Keratinocyte (primary cell): Measurements from ENCODE around the gene DAB1.

Source experiments
- CTCF ChIP-seq, 3 experiments: IDR thresholded peaks in 1 of 3; conservative IDR thresholded peaks in 1 of 3; optimal IDR thresholded peaks in 1 of 3; 2 replicates in 2 of 3; 3 replicates in 1 of 3; pipeline versions ENCODE3 to v1.5.1; 2011; ENCODE audit warnings: low read length in 3 of 3, mild to moderate bottlenecking in 3 of 3, moderate library complexity in 2 of 3, control low read depth in 1 of 3, inconsistent platforms in 1 of 3; ENCODE audit not compliant: insufficient read depth in 2 of 3; ENCODE audit errors: extremely low read depth in 1 of 3
- EZH2 ChIP-seq: IDR thresholded peaks from one replicate; pipeline ENCODE4 v1.6.1; 2012; ENCODE audit warnings: inconsistent platforms, mild to moderate bottlenecking, low read length, moderate library complexity

DNA sequence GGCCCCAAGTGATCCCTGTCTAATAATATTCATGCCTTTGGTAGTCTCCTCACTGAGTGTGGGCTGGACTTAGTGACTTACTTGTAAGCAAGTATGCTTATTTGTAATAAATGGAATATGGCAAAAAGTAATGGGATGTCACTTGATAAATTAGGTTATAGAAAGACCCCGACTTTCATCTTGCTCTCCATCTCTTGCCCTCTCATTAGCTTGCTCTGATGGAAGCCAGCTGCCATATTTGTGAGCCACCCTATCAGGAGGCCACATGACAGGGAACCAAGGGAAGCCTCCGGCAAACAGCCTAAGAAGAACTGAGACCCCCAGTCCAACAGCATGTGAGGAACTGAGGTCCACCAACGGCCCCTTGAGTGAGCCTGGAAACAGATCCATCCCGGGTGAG lies 107.0 kb downstream of the DAB1 start:
- TF ChIP-seq CTCF (optimal IDR thresholded peaks at IDR 0.05 in 1 of 3, IDR thresholded peaks at IDR 0.05 in 1 of 3, conservative IDR thresholded peaks at IDR 0.05 in 1 of 3; ENCODE audit: extremely low read depth in 1 of 3, insufficient read depth in 2 of 3, low read length in 3 of 3) (no peak), EZH2 (no peak)
